Measurements from ENCODE around the gene TMEM135.
"Not testable (repeated sequence)": the region's sequence is repeated elsewhere in the genome, so short reads cannot be mapped to it uniquely, and the experiment has no call there.

Gene TMEM135

GRCh38 chr11:87061766-87062165 is 24.0 kb downstream of the TMEM135 start:
- intact Hi-C loops (cut with DNase I) = no loop called here
- no peak for DNase-seq

GRCh38 chr11:87063982-87064381 is 26.2 kb downstream of the TMEM135 start:
- no peak for DNase-seq
- intact Hi-C loops (cut with DNase I) = no loop called here

- no peak for DNase-seq
- intact Hi-C loops (cut with DNase I) = no loop called here
Measured at GRCh38 chr11:87072787-87073186, 35.1 kb downstream of the TMEM135 start.

GRCh38 chr11:87076260-87076783 is 38.6 kb downstream of the TMEM135 start:
- DNase-seq = no peak
- intact Hi-C loops (cut with DNase I) = no loop called here

DNA sequence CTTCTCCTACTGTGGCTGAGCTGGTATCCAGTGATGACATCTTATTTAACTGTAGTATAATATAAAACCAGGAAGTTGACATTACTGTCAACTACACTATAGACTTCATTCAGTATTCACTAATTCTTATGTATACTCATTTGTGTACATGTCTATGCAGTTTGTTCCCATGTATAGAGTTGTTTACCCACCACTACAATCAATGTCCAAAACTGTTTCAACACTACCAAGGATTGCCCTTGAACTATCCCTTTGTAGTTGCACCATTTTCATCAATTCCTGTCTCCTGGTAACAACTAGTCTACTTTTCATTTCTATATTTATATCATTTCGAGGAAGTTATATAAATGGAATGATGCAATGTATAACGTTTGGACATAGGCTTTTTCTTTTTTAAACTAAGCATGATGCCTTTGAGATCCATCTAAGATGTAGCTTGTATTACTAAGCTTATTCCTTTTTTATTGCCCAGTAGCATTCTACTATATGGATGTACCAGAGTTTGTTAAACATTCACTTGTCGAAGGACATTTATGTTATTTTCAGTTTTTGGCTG is 39.2 kb downstream of the TMEM135 start:
- intact Hi-C loops (cut with DNase I) = no loop called here
- DNase-seq = no peak

- DNase-seq = no peak
- intact Hi-C loops (cut with DNase I) = no loop called here
Measured at GRCh38 chr11:87081358-87081757, 43.6 kb downstream of the TMEM135 start.

GRCh38 chr11:87082590-87082989 is 44.9 kb downstream of the TMEM135 start:
- no peak for DNase-seq
- intact Hi-C loops (cut with DNase I) = no loop called here

GRCh38 chr11:87083029-87083428 is 45.3 kb downstream of the TMEM135 start:
- DNase-seq = no peak
- intact Hi-C loops (cut with DNase I) = no loop called here

DNA sequence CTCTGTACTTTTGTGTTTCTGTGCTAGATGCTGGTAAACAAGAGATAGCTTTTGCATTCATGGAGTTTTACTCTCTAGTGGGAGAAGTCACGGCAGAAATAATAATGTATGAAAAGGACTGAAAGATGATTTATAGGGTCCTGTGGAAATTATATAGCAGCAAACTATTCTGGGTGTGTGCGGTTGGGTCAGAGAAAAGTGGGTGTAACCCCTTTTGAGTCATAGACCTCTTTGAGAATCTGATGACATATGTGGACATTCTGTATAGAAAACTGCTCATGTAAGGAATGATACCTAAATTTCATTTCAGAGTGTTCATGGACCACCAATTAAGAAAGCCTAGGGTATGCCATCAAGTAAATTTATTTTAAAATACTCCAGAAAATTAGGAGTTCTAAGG is 54.4 kb downstream of the TMEM135 start:
- intact Hi-C loops (cut with DNase I) = no loop called here

DNA sequence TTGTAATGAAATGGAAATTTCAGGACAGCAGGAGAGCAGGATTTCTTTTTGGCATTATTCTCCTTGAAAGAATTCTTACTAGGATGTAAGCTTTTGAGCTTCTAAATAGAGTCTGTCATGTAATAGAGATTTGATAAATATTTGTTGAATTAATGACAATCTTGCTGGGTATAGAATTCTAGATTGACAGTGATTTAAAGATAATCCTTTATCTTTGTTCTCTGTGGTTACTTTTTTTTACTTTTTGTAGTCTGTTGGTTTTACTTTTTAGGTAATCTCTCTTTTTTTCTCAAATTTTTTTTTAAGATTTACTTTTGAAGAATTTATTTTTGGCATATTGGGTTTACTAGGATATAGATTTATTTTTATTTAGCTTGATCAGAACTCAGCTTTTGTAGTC is 54.8 kb downstream of the TMEM135 start:
- intact Hi-C loops (cut with DNase I) = no loop called here
- DNase-seq = no peak

More for the DNA sequence above, 54.4 kb downstream of the TMEM135 start:
- DNase-seq = no peak

DNA sequence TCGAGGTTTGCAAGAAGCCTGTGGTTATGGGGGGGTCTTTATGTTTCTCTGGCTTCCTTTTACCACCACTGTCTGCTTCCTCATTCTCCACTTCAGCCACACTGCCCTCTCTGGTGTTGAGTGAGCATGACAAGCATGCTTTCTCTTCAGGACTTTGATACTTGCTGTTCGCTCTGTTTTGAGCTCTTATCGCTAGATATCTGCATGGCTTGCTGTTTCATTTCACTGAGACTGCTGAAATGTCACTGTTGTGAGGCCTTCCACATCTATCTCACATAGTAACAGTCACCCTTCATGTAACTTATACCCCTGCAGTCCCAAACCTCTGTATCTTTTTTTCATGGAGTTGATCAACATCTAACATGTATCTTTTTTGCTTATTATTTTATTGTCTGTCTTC is 59.8 kb downstream of the TMEM135 start:
- intact Hi-C loops (cut with DNase I) = no loop called here
- peak in 2 of 10 donors; percentile 8 to 23 for DNase-seq

DNA sequence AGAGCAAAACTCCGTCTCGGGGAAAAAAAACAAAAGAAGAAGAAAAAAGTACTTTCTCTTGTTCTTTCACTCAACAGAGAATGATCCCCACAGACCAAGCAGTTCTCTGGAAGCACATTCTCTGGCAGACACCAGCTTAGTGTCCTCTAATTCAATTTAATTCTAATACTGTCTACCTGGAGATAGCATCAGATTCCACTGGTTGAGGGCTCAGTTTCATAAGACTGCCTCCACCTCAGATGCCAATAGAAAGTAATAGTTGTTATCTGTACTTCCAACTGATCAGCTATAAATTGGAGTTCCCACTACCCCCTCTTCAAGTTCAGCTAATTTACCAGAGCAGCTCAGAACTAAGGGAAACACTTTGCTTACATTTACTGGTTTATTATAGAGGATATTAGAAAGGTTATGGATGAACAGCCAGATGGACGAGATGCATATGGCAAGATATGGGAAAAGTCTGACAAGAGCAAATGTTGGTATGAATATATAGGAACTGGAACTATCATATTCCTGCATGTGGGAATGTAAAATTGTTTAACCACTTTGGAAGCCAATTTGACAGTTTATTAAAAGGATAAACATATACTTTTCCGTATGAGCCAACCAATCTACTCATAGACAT is 64.3 kb downstream of the TMEM135 start:
- DNase-seq = no peak
- intact Hi-C loops (cut with DNase I) = no loop called here

DNA sequence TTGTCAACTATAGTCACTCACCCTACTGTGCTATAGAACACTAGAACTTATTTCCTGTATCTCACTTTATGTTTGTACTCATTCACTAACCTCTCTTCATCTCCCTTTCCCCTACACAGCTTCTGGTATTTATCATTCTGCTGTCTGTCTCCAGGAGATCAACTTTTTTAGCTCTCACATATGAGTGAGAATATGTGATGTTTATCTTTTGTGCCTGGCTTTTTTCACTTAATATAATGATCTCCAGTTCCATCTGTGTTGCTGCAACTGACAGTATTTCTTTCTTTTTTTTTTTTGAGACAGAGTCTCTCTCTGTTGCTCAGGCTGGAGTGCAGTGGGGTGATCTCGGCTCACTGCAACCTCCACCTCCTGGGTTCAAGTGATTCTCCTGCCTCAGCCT is 68.1 kb downstream of the TMEM135 start:
- intact Hi-C loops (cut with DNase I); DNase-seq: not testable (repeated sequence)

- intact Hi-C loops (cut with DNase I); DNase-seq: not testable (repeated sequence)
Measured at GRCh38 chr11:87107379-87107778, 69.6 kb downstream of the TMEM135 start.

GRCh38 chr11:87110443-87111131 is 72.9 kb downstream of the TMEM135 start:
- intact Hi-C loops (cut with DNase I) = no loop called here

GRCh38 chr11:87114093-87114492 is 76.4 kb downstream of the TMEM135 start:
- intact Hi-C loops (cut with DNase I) = no loop called here
- no peak for DNase-seq

More at GRCh38 chr11:87110443-87111131, 72.9 kb downstream of the TMEM135 start:
- DNase-seq = no peak

DNA sequence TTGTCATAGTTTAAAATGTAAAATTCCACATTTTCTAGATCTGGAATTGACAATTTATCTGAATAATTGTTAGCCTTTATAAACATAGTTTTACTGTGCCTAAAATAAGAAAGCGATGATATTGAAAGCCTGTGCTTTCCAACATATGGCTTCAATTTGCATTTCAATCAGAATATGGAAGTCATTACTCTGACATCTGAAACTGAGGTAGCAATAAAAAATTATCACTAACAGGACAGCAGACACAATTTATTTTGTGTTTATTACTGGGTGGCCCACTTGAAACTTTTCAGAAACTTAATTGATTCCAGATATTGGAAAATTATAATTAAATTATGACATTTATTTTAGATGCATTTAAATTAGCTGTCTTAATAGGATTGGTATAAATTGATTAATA is 78.5 kb downstream of the TMEM135 start:
- DNase-seq = no peak
- intact Hi-C loops (cut with DNase I) = no loop called here

- intact Hi-C loops (cut with DNase I) = no loop called here
- DNase-seq = no peak
Measured at GRCh38 chr11:87120937-87121336, 83.2 kb downstream of the TMEM135 start.

GRCh38 chr11:87122852-87123251 is 85.1 kb downstream of the TMEM135 start:
- DNase-seq = no peak
- intact Hi-C loops (cut with DNase I) = no loop called here

DNA sequence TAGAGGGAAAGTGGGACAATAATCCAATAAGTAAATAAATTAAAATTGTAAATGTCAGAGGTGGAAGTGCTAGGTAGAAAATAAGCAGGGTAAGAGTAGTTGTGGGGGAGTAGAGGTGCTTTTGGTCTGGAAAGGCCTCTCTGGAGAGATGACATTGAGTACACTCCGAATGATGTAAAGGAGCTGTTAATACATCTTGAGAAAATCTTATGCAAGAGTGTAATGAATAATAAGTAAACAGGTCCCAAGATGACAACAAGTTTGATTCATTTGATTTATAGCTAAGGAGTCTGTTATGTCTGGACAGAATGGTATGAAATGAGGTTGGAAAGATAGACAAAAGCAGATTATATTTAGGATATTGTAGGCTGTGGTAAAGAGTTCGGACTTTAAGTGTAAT is 87.5 kb downstream of the TMEM135 start:
- intact Hi-C loops (cut with DNase I) = no loop called here
- DNase-seq = no peak

DNA sequence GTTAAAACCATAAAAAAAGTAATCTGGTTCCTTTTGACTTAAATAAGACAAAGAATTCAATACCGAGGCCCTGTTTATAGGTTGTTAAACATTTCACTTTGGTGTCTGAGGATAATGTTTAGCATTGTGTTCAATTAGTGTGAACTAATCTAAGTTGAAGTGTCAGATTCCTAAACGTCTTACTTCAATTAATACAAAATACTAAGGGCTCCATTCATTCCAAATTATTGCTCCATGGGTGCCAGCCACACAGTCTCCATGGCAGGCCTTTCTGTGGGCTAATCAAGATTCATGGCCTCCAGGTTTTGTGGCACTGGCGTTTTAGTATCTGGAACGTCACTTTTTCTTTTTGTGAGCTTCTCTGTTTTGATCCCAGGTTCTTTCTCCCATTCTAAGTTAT is 89.4 kb downstream of the TMEM135 start:
- no peak for DNase-seq
- intact Hi-C loops (cut with DNase I) = no loop called here

- intact Hi-C loops (cut with DNase I) = no loop called here
- DNase-seq = no peak
Measured at GRCh38 chr11:87128372-87128771, 90.6 kb downstream of the TMEM135 start.
